Testis (tissue), 3 donors: ENCODE data around the gene KCNJ10. TPM values are rescaled to one million over a fixed set of nuclear protein-coding genes. Genes with fewer than 3 reads are reported as not detected.

Experiments
- DNase-seq: peaks from one replicate; pipeline ENCODE4 v3.0.0-alpha.2; 2019
- H3K27ac ChIP-seq, 2 donors: fragments of 200-600 bp; sonication (generic); one replicate each; pipeline ENCODE4 v1.5.1; 2019
- H3K27me3 ChIP-seq: fragments of 200-600 bp; sonication (generic); one replicate; pipeline ENCODE4 v1.5.1; 2019
- H3K36me3 ChIP-seq: fragments of 200-600 bp; sonication (generic); one replicate; pipeline ENCODE4 v1.5.1; 2017; ENCODE audit warnings: low read depth; ENCODE audit errors: missing control alignments
- H3K4me1 ChIP-seq: fragments of 200-600 bp; sonication (generic); one replicate; pipeline ENCODE4 v1.5.1; 2019
- H3K4me3 ChIP-seq, 2 donors: fragments of 200-600 bp; sonication (generic); one replicate each; pipeline ENCODE4 v1.5.1; 2017 to 2019
- H3K9me3 ChIP-seq: fragments of 200-600 bp; sonication (generic); one replicate; pipeline ENCODE4 v1.5.1; 2017
- POLR2A ChIP-seq: fragments of 450-650 bp; IDR thresholded peaks from one replicate; pipeline ENCODE4 v1.6.1; 2017; ENCODE audit warnings: antibody characterized with exemption, mild to moderate bottlenecking, moderate library complexity
- WGBS, 2 donors: methylation state at CpG; one replicate each; pipeline ENCODE4 v1.1.5; 2018; 5-methylcytosine and 5-hydroxymethylcytosine counted together
- intact Hi-C: fragments of 100-400 bp; cut with DNase I; formaldehyde crosslinking; loops from one replicate; pipeline ENCODE4 v1.15.1; 2023; ENCODE audit warnings: low total_unique reads
- polyA plus RNA-seq: library from polyadenylated mRNA; stranded (reverse); fragments of 350-450 nt; fragmentation: Illumina TruSeq; extraction: RNeasy Lipid Tissue Mini Kit (QIAGEN cat#74804); gene quantifications from one replicate; pipeline ENCODE4 v1.2.3, GENCODE V29; 2014; ENCODE audit warnings: low read depth, low replicate concordance; ENCODE audit not compliant: insufficient read depth
- total RNA-seq, 2 donors: library from RNA; depleted of rRNA; stranded (reverse); fragments of >200 nt; gene quantifications; one replicate each; pipeline ENCODE4 v1.2.3, GENCODE V29; 2016
- TF ChIP-seq, protein P1 (sequence below), 3 experiments: fragments of 450-650 bp in 2 of 3; fragments of 200-600 bp in 1 of 3; sonication (generic) in 1 of 3; IDR thresholded peaks; one replicate each; pipeline ENCODE4 v1.5.1; 2016 to 2019; ENCODE audit warnings: antibody characterized with exemption in 3 of 3, mild to moderate bottlenecking in 2 of 3, moderate library complexity in 1 of 3

KCNJ10 gene
- total and polyA plus RNA-seq, 3 donors from 2014 or later: 0.79 to 1.9 (median 1.5) TPM

DNA sequence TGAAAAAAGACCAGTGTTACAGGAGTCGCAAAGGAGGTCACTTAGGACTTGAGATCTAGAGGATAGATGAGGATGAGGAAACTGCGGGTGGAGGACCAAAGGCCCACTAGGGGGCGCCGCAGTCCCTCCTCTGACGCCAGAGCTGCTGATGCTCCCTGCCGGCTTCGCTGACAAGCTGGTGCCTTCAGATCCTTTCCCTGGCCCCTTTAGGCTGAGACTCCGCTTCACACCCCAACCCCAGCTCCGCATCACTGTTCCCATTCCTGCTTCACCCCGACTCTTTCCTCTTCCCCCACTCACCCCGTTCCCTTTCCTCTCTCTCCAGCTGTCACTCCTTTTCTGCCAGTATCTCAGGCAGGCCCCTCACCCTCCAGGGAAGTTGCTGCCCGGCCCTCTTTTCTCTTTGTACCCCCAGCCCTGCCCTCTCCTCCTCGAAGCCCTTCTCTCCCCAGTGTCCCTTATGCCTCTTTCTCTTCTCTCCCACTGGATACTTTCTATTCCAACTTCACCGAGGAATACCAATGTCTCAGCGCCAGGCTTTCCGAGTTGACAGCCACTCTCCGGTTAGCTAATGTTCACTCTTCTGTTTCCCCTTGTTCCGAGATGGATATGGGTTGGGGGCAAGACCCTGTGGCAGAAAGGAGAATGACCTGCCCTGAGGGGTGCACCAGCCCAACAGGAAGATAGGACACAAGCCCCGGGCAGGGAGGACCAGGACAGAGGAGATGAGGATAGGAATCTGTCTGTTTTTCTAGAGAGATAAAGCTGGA lies 15.9 kb upstream of the KCNJ10 start:
- 47 to 48% methylated on average over 19 of the region's 19 CpGs for WGBS, 2 donors
- Histone ChIP-seq H3K27ac (peak overlapping the region in 1 of 2 donors; percentile 23), H3K4me3 (no peak overlapping the region), H3K9me3 (no peaks in the 10 kb centered on the region), H3K27me3 (no peaks in the 10 kb centered on the region), H3K36me3 (no peaks in the 10 kb centered on the region), H3K4me1 (no peaks in the 10 kb centered on the region)
- DNase-seq: peak; percentile 90
- intact Hi-C loops: no loop called here
- TF ChIP-seq, protein P1, sequence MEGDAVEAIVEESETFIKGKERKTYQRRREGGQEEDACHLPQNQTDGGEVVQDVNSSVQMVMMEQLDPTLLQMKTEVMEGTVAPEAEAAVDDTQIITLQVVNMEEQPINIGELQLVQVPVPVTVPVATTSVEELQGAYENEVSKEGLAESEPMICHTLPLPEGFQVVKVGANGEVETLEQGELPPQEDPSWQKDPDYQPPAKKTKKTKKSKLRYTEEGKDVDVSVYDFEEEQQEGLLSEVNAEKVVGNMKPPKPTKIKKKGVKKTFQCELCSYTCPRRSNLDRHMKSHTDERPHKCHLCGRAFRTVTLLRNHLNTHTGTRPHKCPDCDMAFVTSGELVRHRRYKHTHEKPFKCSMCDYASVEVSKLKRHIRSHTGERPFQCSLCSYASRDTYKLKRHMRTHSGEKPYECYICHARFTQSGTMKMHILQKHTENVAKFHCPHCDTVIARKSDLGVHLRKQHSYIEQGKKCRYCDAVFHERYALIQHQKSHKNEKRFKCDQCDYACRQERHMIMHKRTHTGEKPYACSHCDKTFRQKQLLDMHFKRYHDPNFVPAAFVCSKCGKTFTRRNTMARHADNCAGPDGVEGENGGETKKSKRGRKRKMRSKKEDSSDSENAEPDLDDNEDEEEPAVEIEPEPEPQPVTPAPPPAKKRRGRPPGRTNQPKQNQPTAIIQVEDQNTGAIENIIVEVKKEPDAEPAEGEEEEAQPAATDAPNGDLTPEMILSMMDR (IDR thresholded peaks at IDR 0.05): peak; percentile 47 to 82 (median 79)
- TF ChIP-seq POLR2A: no peak

DNA sequence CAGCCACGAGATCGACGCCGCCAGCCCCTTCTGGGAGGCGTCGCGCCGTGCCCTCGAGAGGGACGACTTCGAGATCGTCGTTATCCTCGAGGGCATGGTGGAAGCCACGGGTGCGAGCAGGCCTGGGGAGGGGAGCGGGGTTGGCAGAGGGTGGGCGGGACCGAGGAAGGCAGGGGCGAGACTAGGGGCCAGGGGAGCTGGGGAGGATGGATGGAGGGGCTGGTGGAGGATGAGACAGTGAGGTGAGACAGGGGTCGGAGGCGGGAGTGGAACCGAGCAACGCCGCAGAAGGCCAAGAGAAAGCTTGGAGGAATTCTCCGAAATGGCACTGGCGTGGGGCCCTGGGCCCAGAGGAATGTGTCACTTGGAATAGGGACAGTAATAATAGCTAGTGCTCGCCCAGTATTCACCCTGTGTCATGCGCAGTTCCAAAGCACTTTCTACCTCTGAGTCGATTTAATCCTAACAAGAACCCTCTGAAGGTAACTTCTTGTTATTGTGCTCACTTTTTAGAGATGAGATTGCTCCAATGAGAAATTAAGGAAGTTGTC lies 14.9 kb upstream of the KCNJ10 start:
- no peaks in the 10 kb centered on the region for H3K36me3 ChIP-seq
- no peak overlapping the region for H3K27ac ChIP-seq
- no peaks in the 10 kb centered on the region for H3K4me1 ChIP-seq
- no peak for DNase-seq
- intact Hi-C loops: no loop called here
- WGBS, 2 donors: 64 to 68% methylated on average over 21 to 30 of the region's 30 CpGs
- no peak for TF ChIP-seq POLR2A
- TF ChIP-seq, protein P1 (IDR thresholded peaks at IDR 0.05): no peak
- peak overlapping the region; percentile 36 for H3K4me3 ChIP-seq
- H3K9me3 ChIP-seq: no peaks in the 10 kb centered on the region
- no peaks in the 10 kb centered on the region for H3K27me3 ChIP-seq

DNA sequence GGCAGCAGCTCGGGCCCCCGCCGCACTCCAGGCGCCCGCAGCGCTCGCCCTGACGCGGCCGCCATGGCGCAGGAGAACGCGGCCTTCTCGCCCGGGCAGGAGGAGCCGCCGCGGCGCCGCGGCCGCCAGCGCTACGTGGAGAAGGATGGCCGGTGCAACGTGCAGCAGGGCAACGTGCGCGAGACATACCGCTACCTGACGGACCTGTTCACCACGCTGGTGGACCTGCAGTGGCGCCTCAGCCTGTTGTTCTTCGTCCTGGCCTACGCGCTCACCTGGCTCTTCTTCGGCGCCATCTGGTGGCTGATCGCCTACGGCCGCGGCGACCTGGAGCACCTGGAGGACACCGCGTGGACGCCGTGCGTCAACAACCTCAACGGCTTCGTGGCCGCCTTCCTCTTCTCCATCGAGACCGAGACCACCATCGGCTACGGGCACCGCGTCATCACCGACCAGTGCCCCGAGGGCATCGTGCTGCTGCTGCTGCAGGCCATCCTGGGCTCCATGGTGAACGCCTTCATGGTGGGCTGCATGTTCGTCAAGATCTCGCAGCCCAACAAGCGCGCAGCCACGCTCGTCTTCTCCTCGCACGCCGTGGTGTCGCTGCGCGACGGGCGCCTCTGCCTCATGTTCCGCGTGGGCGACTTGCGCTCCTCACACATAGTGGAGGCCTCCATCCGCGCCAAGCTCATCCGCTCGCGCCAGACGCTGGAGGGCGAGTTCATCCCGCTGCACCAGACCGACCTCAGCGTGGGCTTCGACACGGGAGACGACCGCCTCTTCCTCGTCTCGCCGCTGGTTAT lies 14.2 kb upstream of the KCNJ10 start:
- peak; percentile 80 for DNase-seq
- Histone ChIP-seq H3K36me3 (no peaks in the 10 kb centered on the region), H3K4me3 (peak overlapping the region; percentile 36), H3K27ac (no peak overlapping the region), H3K27me3 (no peaks in the 10 kb centered on the region), H3K4me1 (no peaks in the 10 kb centered on the region), H3K9me3 (no peaks in the 10 kb centered on the region)
- intact Hi-C loops: no loop called here
- 21 to 26% methylated on average over 10 to 92 of the region's 96 CpGs for WGBS, 2 donors
- TF ChIP-seq POLR2A: no peak
- TF ChIP-seq, protein P1 (IDR thresholded peaks at IDR 0.05): peak in 2 of 3 experiments; percentile 39 to 52

DNA sequence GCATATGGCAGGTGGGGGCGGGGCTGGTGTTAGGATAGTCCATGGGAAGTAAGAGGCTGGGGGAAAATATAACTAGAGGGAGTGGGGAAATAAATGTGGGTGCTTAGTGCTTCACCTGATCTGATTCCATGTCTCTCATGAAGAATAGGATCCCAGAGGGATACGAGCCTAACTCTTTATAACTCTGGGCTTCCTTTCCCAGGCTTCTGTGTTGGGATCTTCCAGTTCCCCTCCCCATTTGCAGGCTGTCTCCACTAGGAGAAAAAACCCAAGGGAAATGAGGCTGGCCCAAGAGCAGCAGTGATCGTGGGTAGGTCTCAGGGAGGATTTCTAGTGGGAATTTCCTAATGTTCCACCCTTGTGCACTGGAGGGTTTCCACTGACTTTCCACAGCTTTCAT lies 13.0 kb upstream of the KCNJ10 start:
- Histone ChIP-seq H3K27me3 (no peaks in the 10 kb centered on the region), H3K36me3 (no peaks in the 10 kb centered on the region), H3K9me3 (no peaks in the 10 kb centered on the region), H3K4me3 (no peak overlapping the region), H3K4me1 (no peaks in the 10 kb centered on the region), H3K27ac (no peak overlapping the region)
- no peak for DNase-seq
- 60 to 65% methylated on average over 3 of the region's 3 CpGs for WGBS, 2 donors
- TF ChIP-seq POLR2A: no peak
- TF ChIP-seq, protein P1 (IDR thresholded peaks at IDR 0.05): no peak
- intact Hi-C loops: no loop called here
